ENCODE data around the gene KCNK1. TPM values are rescaled to one million over a fixed set of nuclear protein-coding genes. Genes with fewer than 3 reads are reported as not detected.

KCNK1 gene
- polyA plus RNA-seq, 2 of the 4 experiments (the other 2 are of a cell fraction): 8.4 to 11.8 TPM

DNA sequence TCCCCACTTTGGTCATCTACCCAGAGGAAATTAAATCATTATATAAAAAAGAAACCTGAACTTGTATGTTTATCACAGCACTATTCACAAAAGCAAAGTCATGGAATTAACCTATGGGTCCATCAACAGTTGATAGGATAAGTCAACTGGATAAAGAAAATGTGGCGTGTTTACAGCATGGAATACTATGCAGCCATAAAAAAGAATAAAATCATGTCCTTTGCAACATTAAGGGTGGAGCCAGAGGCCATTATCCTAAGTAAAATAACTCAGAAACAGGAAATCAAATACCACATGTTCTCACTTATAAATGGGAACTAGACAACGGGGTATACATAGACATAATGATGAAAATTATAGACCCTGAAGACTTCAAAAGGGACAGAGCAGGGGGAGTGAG is 27.6 kb upstream of the KCNK1 start:
- no peaks in the 10 kb centered on the region for H3K9me3 ChIP-seq
- H3K4me1 ChIP-seq: no peaks in the 10 kb centered on the region
- ChIA-PET POLR2A (no interaction called here), CTCF (no interaction called here)
- no peak overlapping the region for H3K27ac ChIP-seq
- FAIRE-seq (no peak), DNase-seq (ENCODE audit: low read depth in 1 of 2, low spot score in 1 of 2) (no peak), ATAC-seq (no peak)
- H3K4me2 ChIP-seq: no peak overlapping the region
- WGBS (ENCODE audit: missing lambda C conversion rate): 24% methylated on average over 2 of the region's 2 CpGs
- TF ChIP-seq FOXS1 (CRISPR knock-in tag; IDR thresholded peaks at IDR 0.05): no peak
- TF ChIP-seq JUNB (IDR thresholded peaks at IDR 0.05): no peak
- TF ChIP-seq, protein P1, sequence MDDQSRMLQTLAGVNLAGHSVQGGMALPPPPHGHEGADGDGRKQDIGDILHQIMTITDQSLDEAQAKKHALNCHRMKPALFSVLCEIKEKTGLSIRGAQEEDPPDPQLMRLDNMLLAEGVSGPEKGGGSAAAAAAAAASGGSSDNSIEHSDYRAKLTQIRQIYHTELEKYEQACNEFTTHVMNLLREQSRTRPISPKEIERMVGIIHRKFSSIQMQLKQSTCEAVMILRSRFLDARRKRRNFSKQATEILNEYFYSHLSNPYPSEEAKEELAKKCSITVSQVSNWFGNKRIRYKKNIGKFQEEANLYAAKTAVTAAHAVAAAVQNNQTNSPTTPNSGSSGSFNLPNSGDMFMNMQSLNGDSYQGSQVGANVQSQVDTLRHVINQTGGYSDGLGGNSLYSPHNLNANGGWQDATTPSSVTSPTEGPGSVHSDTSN (IDR thresholded peaks at IDR 0.05): no peak
- TF ChIP-seq CBX8 (IDR thresholded peaks at IDR 0.05): no peak
- TF ChIP-seq GATA3 (IDR thresholded peaks at IDR 0.05; ENCODE audit: borderline replicate concordance): no peak
- TF ChIP-seq, protein P2, sequence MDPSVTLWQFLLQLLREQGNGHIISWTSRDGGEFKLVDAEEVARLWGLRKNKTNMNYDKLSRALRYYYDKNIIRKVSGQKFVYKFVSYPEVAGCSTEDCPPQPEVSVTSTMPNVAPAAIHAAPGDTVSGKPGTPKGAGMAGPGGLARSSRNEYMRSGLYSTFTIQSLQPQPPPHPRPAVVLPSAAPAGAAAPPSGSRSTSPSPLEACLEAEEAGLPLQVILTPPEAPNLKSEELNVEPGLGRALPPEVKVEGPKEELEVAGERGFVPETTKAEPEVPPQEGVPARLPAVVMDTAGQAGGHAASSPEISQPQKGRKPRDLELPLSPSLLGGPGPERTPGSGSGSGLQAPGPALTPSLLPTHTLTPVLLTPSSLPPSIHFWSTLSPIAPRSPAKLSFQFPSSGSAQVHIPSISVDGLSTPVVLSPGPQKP (IDR thresholded peaks at IDR 0.05; ENCODE audit: low read depth, low read length): no peak
- no peak for TF ChIP-seq TP53 (CRISPR knock-in tag; IDR thresholded peaks at IDR 0.05)
- TF ChIP-seq, protein P3, sequence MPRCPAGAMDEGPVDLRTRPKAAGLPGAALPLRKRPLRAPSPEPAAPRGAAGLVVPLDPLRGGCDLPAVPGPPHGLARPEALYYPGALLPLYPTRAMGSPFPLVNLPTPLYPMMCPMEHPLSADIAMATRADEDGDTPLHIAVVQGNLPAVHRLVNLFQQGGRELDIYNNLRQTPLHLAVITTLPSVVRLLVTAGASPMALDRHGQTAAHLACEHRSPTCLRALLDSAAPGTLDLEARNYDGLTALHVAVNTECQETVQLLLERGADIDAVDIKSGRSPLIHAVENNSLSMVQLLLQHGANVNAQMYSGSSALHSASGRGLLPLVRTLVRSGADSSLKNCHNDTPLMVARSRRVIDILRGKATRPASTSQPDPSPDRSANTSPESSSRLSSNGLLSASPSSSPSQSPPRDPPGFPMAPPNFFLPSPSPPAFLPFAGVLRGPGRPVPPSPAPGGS (IDR thresholded peaks at IDR 0.05): no peak
- no peak for TF ChIP-seq RAD21 (conservative IDR thresholded peaks at IDR 0.05 in 1 of 2, IDR thresholded peaks at IDR 0.05 in 1 of 2)
- no peak overlapping the region for H3K4me3 ChIP-seq

DNA sequence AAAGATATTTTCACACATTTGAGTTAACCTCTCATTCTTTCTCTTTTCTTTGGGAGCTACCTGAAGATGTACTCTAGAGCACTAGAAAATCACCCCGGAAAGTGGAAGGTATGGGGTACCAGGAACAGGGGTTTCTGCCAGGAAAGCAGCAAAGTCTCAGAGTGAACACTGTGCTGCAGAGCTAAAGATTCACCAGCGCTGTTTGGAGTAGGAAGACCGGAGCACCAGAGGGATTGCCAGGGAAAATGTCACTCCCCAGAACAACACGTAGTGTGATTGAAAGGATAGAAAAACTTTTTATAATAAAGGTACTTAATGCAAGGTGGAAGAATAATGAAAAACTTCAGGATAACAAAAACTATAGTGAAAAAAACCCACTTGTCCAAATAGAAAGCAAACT is 26.7 kb upstream of the KCNK1 start:
- no peak overlapping the region for H3K4me2 ChIP-seq
- no peak overlapping the region for H3K27ac ChIP-seq
- no peaks in the 10 kb centered on the region for H3K4me1 ChIP-seq
- H3K9me3 ChIP-seq: no peaks in the 10 kb centered on the region
- no peak overlapping the region for H3K4me3 ChIP-seq
- no peak for DNase-seq (ENCODE audit: low read depth in 1 of 2, low spot score in 1 of 2)
- ATAC-seq: no peak
- no peak for TF ChIP-seq HOXB5 (CRISPR knock-in tag; IDR thresholded peaks at IDR 0.05)
- WGBS (ENCODE audit: missing lambda C conversion rate): 55% methylated on average over 4 of the region's 4 CpGs
- no peak for FAIRE-seq
- POLR2A ChIA-PET: no interaction called here
- CTCF ChIA-PET: no interaction called here

DNA sequence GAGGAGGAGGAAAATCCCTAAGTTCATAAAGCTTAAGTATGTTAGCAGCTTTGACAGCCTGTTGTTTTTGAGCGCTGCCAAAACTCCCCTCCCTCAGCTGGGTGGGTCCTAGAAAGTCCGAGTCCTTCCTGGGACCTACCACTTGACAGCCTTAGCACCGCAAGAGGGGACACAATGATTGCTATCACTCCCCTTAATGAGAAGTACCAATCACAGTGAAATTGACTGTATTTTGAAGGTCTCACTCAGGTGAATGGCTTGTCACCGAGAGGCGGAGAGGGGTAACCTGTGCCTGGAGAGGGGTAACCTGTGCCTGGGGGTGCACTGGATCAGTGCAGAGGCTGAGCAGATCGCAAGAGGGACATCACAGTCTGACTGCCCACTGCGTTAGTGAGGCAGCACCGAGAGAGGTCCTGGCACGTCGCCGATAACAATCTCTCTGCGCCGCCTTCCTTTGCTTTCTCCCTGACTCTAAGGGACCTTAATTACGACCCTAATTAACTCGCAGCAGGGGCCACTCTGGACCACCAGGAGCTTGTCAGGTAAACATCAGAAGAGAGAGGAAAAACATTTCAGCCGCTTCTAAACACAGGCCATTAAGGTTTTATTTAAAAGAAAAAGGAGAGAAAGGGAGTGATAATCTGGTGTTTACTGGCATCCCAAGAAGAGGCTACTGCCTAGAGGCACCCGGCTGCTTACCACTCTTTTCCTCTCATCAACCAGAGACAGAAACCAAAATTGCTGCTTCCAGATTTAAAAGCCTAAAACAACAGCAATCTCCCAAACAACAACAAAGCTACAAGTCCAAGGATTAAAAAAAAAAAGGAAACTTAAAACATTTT is 25.7 kb upstream of the KCNK1 start:
- ATAC-seq (no peak), DNase-seq (ENCODE audit: low read depth in 1 of 2, low spot score in 1 of 2) (no peak), FAIRE-seq (no peak)
- H3K4me3 ChIP-seq: no peak overlapping the region
- H3K4me1 ChIP-seq: no peaks in the 10 kb centered on the region
- TF ChIP-seq JUNB (IDR thresholded peaks at IDR 0.05) (no peak), ZC3H11A (IDR thresholded peaks at IDR 0.05) (no peak)
- H3K4me2 ChIP-seq: no peak overlapping the region
- WGBS (ENCODE audit: missing lambda C conversion rate): 69% methylated on average over 17 of the region's 17 CpGs
- H3K27ac ChIP-seq: no peak overlapping the region
- CTCF ChIA-PET: no interaction called here
- H3K9me3 ChIP-seq: no peaks in the 10 kb centered on the region
- POLR2A ChIA-PET: no interaction called here

DNA sequence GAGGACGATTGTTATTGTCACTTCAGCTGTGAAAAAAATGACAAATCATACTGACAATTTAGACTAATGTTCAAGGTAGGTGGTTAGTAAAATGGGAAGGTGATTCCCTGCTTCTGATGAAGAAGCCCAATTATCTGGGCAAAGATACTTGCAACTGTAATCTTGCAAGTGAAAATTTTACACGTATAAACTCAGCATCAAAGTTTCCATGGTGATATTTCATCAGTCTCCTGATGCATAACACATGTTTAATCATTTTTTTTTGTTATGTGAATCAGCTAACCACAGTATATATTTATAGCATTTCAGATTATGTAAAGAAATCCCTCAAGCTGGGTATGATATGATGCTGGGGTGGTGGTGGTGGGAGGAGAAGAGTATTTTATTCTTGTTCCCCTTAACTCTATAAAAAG is 16.4 kb upstream of the KCNK1 start:
- Histone ChIP-seq H3K9me3 (no peaks in the 10 kb centered on the region), H3K4me2 (no peak overlapping the region), H3K4me1 (no peaks in the 10 kb centered on the region), H3K4me3 (no peak overlapping the region), H3K27ac (no peak overlapping the region)
- POLR2A ChIA-PET: no interaction called here
- ATAC-seq: no peak
- CTCF ChIA-PET: interaction anchor here (1.2 to 1.6 kb wide), 2 partner anchors 9 to 10 kb away, joined by 3 to 5 read pairs; no protein-coding TSS in a partner anchor
- TF ChIP-seq CHD2 (IDR thresholded peaks at IDR 0.05; ENCODE audit: low read length, partially characterized antibody) (no peak), KDM1A (IDR thresholded peaks at IDR 0.05; ENCODE audit: low read depth) (no peak), PHF8 (IDR thresholded peaks at IDR 0.05; ENCODE audit: borderline replicate concordance, low read depth) (no peak), ESRRA (IDR thresholded peaks at IDR 0.05; ENCODE audit: borderline replicate concordance, low read length) (no peak), RNF2 (IDR thresholded peaks at IDR 0.05; ENCODE audit: borderline replicate concordance, low read depth) (no peak), CHD4 (IDR thresholded peaks at IDR 0.05; ENCODE audit: borderline replicate concordance) (no peak), NPAS2 (CRISPR knock-in tag; IDR thresholded peaks at IDR 0.05; ENCODE audit: borderline replicate concordance) (no peak), SMC3 (IDR thresholded peaks at IDR 0.05) (no peak), RFX5 (IDR thresholded peaks at IDR 0.05) (no peak)
- TF ChIP-seq, protein P4, sequence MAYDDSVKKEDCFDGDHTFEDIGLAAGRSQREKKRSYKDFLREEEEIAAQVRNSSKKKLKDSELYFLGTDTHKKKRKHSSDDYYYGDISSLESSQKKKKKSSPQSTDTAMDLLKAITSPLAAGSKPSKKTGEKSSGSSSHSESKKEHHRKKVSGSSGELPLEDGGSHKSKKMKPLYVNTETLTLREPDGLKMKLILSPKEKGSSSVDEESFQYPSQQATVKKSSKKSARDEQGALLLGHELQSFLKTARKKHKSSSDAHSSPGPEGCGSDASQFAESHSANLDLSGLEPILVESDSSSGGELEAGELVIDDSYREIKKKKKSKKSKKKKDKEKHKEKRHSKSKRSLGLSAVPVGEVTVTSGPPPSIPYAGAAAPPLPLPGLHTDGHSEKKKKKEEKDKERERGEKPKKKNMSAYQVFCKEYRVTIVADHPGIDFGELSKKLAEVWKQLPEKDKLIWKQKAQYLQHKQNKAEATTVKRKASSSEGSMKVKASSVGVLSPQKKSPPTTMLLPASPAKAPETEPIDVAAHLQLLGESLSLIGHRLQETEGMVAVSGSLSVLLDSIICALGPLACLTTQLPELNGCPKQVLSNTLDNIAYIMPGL (CRISPR knock-in tag; IDR thresholded peaks at IDR 0.05; ENCODE audit: borderline replicate concordance): no peak
- FAIRE-seq: no peak
- 15% methylated on average over 2 of the region's 2 CpGs for WGBS (ENCODE audit: missing lambda C conversion rate)
- no peak for DNase-seq (ENCODE audit: low read depth in 1 of 2, low spot score in 1 of 2)
